Brain microvascular endothelial cell (primary cell): ENCODE data around the gene CRHR1.

ENCODE experiments used
- DNase-seq: peaks from one replicate; pipeline ENCODE4 v3.0.0-alpha.2; 2020
- H3K27ac ChIP-seq: fragments of 250-450 bp; sonication (Bioruptor Pico); 2 replicates; pipeline ENCODE4 v1.5.1; 2020; ENCODE audit warnings: mild to moderate bottlenecking, moderate library complexity
- H3K27me3 ChIP-seq: fragments of 250-450 bp; sonication (Bioruptor Pico); replicated peaks from 2 replicates; pipeline ENCODE4 v1.5.1; 2020; ENCODE audit warnings: mild to moderate bottlenecking
- H3K36me3 ChIP-seq: fragments of 250-450 bp; sonication (Bioruptor Pico); replicated peaks from 2 replicates; pipeline ENCODE4 v1.5.1; 2020; ENCODE audit warnings: mild to moderate bottlenecking
- H3K4me3 ChIP-seq: 2 replicates; pipeline ENCODE4 v1.5.1; 2011; ENCODE audit warnings: low read depth, mild to moderate bottlenecking, control low read depth, low read length, moderate library complexity
- CTCF ChIP-seq: IDR thresholded peaks from 2 replicates; pipeline ENCODE4 v1.5.1; 2011; ENCODE audit warnings: low read depth, mild to moderate bottlenecking, moderate library complexity, low read length, control low read depth, inconsistent platforms; ENCODE audit errors: missing control alignments
- in situ Hi-C: cut with HindIII; loops from 2 replicates; pipeline ENCODE4 v1.10.0; 2017; ENCODE audit warnings: low sequenced_read_pairs, low pct_ligation_motif_present

The CRHR1 gene

GRCh38 chr17:45775576-45776011, 8.5 kb upstream of the CRHR1 start:
- no peak for DNase-seq
- no peak for TF ChIP-seq CTCF
- H3K27ac ChIP-seq: no peak overlapping the region
- H3K4me3 ChIP-seq: no peak overlapping the region
- in situ Hi-C loops: no loop called here
- no peaks in the 10 kb centered on the region for H3K36me3 ChIP-seq
- peaks cover 6% of the 10 kb centered on the region for H3K27me3 ChIP-seq

GRCh38 chr17:45776896-45777295, 7.2 kb upstream of the CRHR1 start:
- Histone ChIP-seq H3K27me3 (peaks cover 7% of the 10 kb centered on the region), H3K36me3 (no peaks in the 10 kb centered on the region), H3K27ac (no peak overlapping the region), H3K4me3 (no peak overlapping the region)
- no peak for TF ChIP-seq CTCF
- no peak for DNase-seq
- in situ Hi-C loops: no loop called here

GRCh38 chr17:45777388-45777787, 6.7 kb upstream of the CRHR1 start:
- Histone ChIP-seq H3K27ac (no peak overlapping the region), H3K36me3 (no peaks in the 10 kb centered on the region), H3K27me3 (peaks cover 10% of the 10 kb centered on the region), H3K4me3 (no peak overlapping the region)
- in situ Hi-C loops: no loop called here
- no peak for TF ChIP-seq CTCF
- no peak for DNase-seq

- no peak for DNase-seq
- Histone ChIP-seq H3K27ac (no peak overlapping the region), H3K27me3 (peaks cover 42% of the 10 kb centered on the region), H3K36me3 (no peaks in the 10 kb centered on the region), H3K4me3 (no peak overlapping the region)
- TF ChIP-seq CTCF: no peak
- in situ Hi-C loops: no loop called here
Observed at GRCh38 chr17:45780921-45781320, 3.2 kb upstream of the CRHR1 start.

- H3K36me3 ChIP-seq: no peaks in the 10 kb centered on the region
- peak; percentile 51 for TF ChIP-seq CTCF
- H3K4me3 ChIP-seq: no peak overlapping the region
- in situ Hi-C loops: no loop called here
- no peak overlapping the region for H3K27ac ChIP-seq
- DNase-seq: no peak
- peaks cover 52% of the 10 kb centered on the region for H3K27me3 ChIP-seq
Observed at GRCh38 chr17:45782889-45783592, 1.1 kb upstream of the CRHR1 start.
